GM23248 (cell line): ENCODE results near the gene MAG.

ENCODE experiments used
- EZH2 ChIP-seq: fragments of 200-600 bp; sonication (generic); IDR thresholded peaks from 2 replicates; pipeline ENCODE4 v1.6.1; 2018; ENCODE audit warnings: antibody characterized with exemption, mild to moderate bottlenecking; ENCODE audit not compliant: insufficient read depth, poor library complexity, severe bottlenecking
- EZH2phosphoT487 ChIP-seq: fragments of 200-600 bp; sonication (generic); IDR thresholded peaks from 2 replicates; pipeline ENCODE4 v1.6.1; 2018; ENCODE audit warnings: antibody characterized with exemption, moderate library complexity, mild to moderate bottlenecking, low read depth; ENCODE audit not compliant: insufficient read depth

- TF ChIP-seq EZH2 (no peak), EZH2phosphoT487 (no peak)
These were observed 2.4 kb downstream of the MAG start for GRCh38 chr19:35294328-35294727.
